GM19463 (cell line): Measurements from ENCODE around the gene IL3RA.
"Not testable (repeated sequence)": the region's sequence is repeated elsewhere in the genome, so short reads cannot be mapped to it uniquely, and the experiment has no call there.

Source experiments
- ATAC-seq: cut with Tn5 transposase; IDR thresholded peaks from one replicate; pipeline ENCODE4 v1.9.1; 2021; ENCODE audit warnings: mild to moderate bottlenecking, moderate library complexity; ENCODE audit not compliant: unreplicated experiment

Gene IL3RA

GRCh38 chrX:1397001-1397400 is 60.4 kb downstream of the IL3RA start:
- no peak for ATAC-seq

GRCh38 chrX:1397441-1398270 is 61.1 kb downstream of the IL3RA start:
- no peak for ATAC-seq

GRCh38 chrX:1398431-1399340 is 62.1 kb downstream of the IL3RA start:
- no peak for ATAC-seq

- no peak for ATAC-seq
Measured at GRCh38 chrX:1400049-1400448, 63.5 kb downstream of the IL3RA start.

GRCh38 chrX:1400742-1401471 is 64.3 kb downstream of the IL3RA start:
- ATAC-seq: no peak

- no peak for ATAC-seq
Measured at GRCh38 chrX:1401611-1402430, 65.2 kb downstream of the IL3RA start.

- no peak for ATAC-seq
Measured at GRCh38 chrX:1403228-1403627, 66.6 kb downstream of the IL3RA start.

GRCh38 chrX:1403867-1404266 is 67.3 kb downstream of the IL3RA start:
- ATAC-seq: not testable (repeated sequence)

- not testable (repeated sequence) for ATAC-seq
Measured at GRCh38 chrX:1405769-1406168, 69.2 kb downstream of the IL3RA start.

- ATAC-seq: no peak
Measured at GRCh38 chrX:1407035-1407434, 70.5 kb downstream of the IL3RA start.

- no peak for ATAC-seq
Measured at GRCh38 chrX:1411326-1411725, 74.7 kb downstream of the IL3RA start.

GRCh38 chrX:1412551-1413161 is 76.1 kb downstream of the IL3RA start:
- ATAC-seq: no peak

- ATAC-seq: no peak
Measured at GRCh38 chrX:1416327-1416784, 79.8 kb downstream of the IL3RA start.

- ATAC-seq: no peak
Measured at GRCh38 chrX:1416965-1417760, 80.6 kb downstream of the IL3RA start.

GRCh38 chrX:1417921-1418771 is 81.6 kb downstream of the IL3RA start:
- no peak for ATAC-seq

- no peak for ATAC-seq
Measured at GRCh38 chrX:1418901-1419544, 82.4 kb downstream of the IL3RA start.

GRCh38 chrX:1419545-1420355 is 83.2 kb downstream of the IL3RA start:
- no peak for ATAC-seq
